H1 (cell line): Measurements from ENCODE around the gene TEAD3. TPM values are rescaled to one million over a fixed set of nuclear protein-coding genes. Genes with fewer than 3 reads are reported as not detected.

Experiments
- CHD7 ChIP-seq: fragments of 300-600 bp; sonication (generic); IDR thresholded peaks from 2 replicates; pipeline ENCODE4 v1.7.1; 2012; ENCODE audit warnings: low read length, moderate library complexity, mild to moderate bottlenecking, inconsistent platforms; ENCODE audit not compliant: insufficient replicate concordance
- GABPA ChIP-seq: IDR thresholded peaks from 2 replicates; pipeline ENCODE4 v1.6.1; 2011; ENCODE audit warnings: mild to moderate bottlenecking, low read length, moderate library complexity, borderline replicate concordance; ENCODE audit not compliant: insufficient read depth
- POU5F1 ChIP-seq: IDR thresholded peaks from 2 replicates; pipeline ENCODE4 v1.6.1; 2011; ENCODE audit warnings: low read depth, mild to moderate bottlenecking, low read length, moderate library complexity
- ZNF274 ChIP-seq: IDR thresholded peaks from 2 replicates; pipeline ENCODE4 v1.7.0; 2012; ENCODE audit warnings: low read length, borderline replicate concordance; ENCODE audit errors: extremely low read depth
- polyA plus RNA-seq, 7 experiments: library from polyadenylated mRNA; depleted of rRNA in 3 of 7; stranded (reverse) in 5 of 7; unstranded in 2 of 7; fragments of >200 nt in 5 of 7; fragments of 200-250 nt in 2 of 7; gene quantifications; 1 replicate in 5 of 7; 2 replicates in 1 of 7; 4 replicates in 1 of 7; pipeline versions ENCODE4 v1.2.1 to v1.2.3, GENCODE V29; 2011 to 2013; ENCODE audit warnings: missing spikeins in 2 of 7, mixed read lengths in 2 of 7
- total RNA-seq: library from RNA; stranded (reverse); fragmentation: NEBNext Ultra II Directional; extraction: Animal tissue kit (Norgen Biotek cat#: 25700); gene quantifications from 2 replicates; pipeline ENCODE4 v1.2.1, GENCODE V29; 2021

The TEAD3 gene
- total and polyA plus RNA-seq, 2 of the 8 experiments (the other 6 are each of a cell fraction or from before 2014, with no cell fraction given), result 20.1 to 28.7 TPM

DNA sequence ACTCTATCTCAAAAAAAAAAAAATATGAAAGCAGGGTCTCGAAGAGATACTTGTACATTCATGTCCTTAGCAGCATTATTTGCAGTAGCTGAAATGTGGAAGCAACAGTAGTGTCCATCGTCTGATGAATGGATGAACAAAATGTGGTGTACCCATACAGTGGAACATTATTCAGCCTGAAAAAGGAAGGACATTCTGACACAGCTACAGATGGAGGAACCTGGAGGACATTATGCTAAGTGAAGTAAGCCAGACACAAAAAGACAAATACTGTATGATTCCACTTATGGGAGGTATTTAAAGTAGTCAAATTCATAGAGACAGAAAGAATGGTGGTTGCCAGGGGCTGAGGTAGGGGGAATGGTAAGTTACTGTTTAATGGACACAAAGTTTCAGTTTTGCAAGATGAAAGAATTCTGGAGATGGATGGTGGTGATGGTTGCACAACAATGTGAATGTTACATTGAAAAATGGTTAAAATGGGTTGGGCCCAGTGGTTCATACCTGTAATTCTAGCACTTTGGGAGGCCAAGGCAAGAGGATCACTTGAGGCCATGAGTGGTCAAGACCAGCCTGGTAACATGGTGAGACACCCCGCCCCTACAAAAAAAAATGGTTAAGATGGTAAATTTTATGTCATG, 27.6 kb upstream of the TEAD3 start (continued):
- TF ChIP-seq CHD7, result no peak
- TF ChIP-seq GABPA, result no peak
- no peak for TF ChIP-seq POU5F1
- TF ChIP-seq ZNF274, result no peak
